ENCODE results near the gene CCL15. TPM values are rescaled to one million over a fixed set of nuclear protein-coding genes. Genes with fewer than 3 reads are reported as not detected.
"Not testable (repeated sequence)": the region's sequence is repeated elsewhere in the genome, so short reads cannot be mapped to it uniquely, and the experiment has no call there.

CCL15 gene
- total RNA-seq, 1 experiment from 2014 or later = not detected

DNA sequence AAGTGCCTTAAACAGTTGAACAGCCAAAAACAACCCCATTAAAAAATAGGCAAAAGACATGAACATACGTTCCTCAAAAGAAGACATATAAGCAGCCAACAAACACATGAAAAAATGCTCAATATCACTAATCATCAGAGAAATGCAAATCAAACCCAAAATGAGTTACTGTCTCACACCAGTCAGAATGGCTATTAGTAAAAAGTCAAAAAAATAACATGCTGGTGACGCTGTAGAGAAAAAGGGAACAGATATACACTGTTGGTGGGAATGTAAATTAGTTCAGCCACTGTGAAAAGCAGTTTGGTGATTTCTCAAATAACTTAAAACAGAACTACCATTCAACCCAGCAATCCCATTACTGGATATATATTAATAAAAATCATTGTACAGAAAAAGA is 6.0 kb downstream of the CCL15 start:
- DNase-seq (ENCODE audit: low spot score) = not testable (repeated sequence)

DNA sequence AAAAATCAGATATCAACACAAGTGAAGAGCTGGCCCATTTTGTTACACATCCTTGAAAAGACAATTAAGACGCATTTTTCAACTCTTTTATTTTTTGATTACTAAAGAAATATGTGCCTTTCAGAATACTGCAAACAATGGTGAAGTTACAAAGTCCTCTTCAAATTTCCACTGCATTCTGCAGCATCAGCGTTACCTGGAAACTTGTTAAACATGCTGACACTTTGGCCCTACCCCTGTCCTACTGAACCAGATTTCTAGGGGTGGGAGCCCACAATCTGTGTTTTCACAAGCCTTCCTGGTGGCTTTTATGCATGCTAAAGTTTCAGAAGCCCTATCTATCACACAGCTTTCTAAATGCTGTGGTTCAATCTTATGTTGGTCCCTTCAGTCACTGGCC is 10.3 kb downstream of the CCL15 start:
- no peak for DNase-seq (ENCODE audit: low spot score)

DNA sequence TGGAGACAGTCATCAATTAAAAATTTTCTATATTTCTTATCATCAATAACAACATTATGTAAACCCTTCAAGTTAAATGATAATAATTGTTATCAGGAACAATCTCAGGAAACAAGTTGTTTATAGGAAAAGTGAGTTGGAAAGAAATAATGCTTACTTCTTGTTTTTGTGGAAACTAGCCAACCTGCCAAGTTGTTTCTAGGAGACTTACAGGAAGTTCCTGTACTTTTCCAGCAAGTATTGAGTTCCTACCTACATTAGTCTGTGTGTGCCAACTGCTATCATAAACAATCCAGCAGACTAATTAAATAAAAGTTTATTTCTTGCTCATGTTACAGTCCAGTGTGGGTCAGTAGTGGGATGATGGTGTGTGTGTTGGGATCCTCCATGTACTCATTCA is 13.2 kb downstream of the CCL15 start:
- peak; percentile 69 for DNase-seq (ENCODE audit: low spot score)

DNA sequence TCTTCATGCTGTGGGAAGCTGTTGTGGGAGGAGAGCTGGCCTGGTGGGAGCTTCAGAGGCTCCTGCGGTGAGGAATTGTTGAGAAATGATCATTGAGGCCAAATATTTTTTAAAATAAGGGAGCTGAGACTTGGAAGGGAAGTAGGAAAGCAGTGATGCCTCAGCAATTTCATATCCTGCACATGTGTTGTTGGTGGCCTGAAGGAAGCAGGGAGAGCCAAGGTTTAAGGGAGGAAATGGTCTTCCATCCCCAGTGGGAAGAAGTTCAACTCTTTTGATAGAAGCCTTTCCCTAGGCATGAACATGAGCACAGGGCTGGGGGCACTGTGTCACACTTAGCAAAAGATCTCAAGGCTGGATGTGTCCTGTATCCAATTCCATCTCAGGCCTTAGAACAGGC is 14.7 kb downstream of the CCL15 start, which contains the start of gene CCL14:
Gene CCL14 (minus strand): TSS at position 87 of the 400 bp plus-strand sequence. CDS start 80 bp downstream, at position 7.
- DNase-seq (ENCODE audit: low spot score) = no peak

DNA sequence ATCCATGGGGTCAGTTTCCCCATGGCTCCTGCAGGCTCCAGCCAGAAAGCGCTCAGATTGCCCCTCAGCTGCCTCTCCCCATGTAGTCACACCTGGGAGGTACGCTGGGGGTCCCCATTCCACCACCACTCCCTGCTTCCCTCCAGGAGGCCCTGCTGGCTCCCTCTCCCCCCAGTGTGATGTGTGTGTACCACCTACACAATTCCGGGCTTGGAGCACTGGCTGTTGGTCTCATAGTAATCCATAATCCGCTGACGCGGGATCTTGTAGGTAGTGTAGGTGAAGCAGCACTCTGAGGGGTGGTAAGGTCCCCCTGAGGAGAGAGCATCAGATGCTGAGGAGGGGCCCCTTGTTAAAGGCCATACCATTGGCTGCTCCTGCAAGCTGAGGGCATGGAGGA is 17.2 kb downstream of the CCL15 start:
- DNase-seq (ENCODE audit: low spot score) = no peak

DNA sequence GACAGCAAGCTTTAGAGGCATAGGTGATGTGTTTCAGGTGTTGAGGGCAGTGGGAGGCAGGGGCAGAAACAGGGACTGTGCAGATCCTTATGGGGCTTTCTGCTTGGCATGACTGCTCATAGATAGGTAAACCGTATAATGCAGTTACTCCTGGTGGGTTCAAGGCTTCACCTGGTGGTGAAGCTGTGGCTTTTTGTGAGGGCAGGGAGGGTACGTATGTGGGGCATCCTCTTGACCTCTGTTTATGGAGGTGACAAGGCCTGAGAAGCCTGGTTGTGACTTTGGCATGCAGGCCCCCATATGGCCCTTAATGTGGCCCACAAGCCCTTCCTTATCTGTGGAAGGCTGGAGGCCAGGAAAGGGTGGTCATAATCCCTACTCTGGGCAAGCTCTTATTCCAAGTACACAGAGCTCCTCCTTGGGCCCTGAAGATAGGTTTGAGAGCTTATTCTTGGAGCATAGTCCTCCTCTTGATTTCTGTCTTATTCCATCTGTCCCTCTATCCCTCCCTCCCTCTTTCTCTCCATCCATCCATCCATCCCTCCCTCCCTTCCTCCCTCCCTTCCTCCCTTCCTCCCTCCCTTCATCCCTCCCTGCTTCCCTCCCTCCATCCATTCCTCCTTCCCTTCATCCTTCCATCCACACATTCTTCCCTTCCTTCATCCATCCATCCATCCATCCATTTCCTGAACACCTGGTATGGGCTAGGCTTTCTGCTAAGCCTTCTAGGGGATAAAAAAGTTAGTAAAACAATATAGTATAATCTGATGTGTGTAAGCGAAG is 18.8 kb downstream of the CCL15 start:
- DNase-seq (ENCODE audit: low spot score) = no peak

DNA sequence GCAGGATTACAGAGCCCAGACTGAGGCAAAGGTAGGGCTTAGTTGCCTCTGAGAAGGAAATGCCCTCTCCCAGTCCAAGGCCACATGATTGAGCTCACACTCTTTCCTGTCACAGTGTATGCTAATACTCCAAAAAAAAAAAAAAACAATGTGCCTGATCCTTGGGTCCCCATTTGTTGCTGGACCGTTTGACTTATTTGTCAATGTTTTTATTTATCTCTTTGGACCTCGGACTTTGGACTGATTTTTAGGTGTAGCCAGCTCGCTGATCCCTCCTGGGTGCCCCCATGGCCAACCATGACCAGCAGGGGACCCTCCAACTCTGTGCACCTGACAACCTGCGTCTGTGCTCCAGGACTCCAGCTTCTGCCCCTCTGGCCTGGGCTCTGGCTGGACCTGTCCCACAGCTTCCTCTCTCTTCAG is 19.4 kb downstream of the CCL15 start:
- DNase-seq (ENCODE audit: low spot score) = no peak

DNA sequence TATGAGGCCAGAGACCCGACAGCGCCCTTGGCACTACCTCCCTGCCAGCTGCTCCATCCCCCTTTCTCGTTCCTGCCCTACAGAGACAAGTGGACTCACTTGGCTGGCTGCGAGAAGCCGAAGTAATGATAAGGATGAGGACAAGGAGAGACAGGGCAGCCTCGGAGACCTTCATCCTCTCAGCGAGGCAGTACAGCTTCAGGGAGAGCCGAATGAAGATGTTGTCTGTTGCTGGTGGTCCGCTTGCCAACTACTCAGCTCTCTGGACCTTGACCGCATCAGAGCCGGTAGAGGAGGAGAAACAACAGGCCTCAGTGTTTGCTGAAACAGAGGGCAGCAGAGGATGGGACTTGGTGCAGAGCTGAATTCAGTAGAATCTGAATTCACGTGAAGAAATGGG is 20.1 kb downstream of the CCL15 start, which contains the start of gene CCL16:
Gene CCL16 (minus strand): TSS at position 252 of the 400 bp plus-strand sequence. CDS start 77 bp downstream, at position 175.
- no peak for DNase-seq (ENCODE audit: low spot score)

DNA sequence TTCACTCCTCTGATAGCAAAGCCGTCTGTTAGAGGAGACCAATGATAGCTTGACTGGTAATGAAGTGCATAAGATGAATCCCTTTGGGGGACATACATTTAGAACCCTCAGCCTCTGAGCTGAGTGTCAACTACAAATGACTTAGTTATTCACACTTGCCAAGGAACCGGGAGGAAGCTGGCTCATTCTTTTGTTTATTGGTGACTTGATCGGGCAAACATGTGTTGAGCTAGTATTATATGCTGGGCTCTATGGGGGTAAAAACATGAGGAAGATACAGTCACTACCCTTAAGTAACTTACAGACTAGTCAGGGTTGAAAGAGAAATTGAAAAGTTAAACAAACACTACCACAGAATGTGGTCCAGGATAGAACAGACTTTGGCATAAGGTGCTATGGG is 23.0 kb downstream of the CCL15 start:
- DNase-seq (ENCODE audit: low spot score) = no peak

DNA sequence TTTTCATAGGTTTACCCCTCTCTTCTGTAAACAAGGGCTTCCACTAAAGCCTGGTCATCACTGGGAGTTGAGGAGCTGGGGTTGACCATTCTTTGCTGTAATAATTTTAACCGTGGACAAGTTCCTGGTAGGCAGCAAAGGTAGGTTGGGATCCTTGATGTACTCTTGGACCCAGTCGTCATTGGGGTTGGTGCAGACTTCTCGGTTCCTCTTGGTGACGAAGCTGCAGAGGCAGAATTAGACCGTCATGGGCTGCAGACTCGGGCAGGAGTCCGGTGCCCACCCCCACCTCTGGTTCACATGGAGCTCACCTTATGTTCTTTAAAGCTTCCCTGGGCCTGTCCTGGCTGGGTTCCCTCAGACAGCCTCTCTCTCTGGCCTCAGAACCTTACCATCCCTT is 23.8 kb downstream of the CCL15 start:
- no peak for DNase-seq (ENCODE audit: low spot score)

DNA sequence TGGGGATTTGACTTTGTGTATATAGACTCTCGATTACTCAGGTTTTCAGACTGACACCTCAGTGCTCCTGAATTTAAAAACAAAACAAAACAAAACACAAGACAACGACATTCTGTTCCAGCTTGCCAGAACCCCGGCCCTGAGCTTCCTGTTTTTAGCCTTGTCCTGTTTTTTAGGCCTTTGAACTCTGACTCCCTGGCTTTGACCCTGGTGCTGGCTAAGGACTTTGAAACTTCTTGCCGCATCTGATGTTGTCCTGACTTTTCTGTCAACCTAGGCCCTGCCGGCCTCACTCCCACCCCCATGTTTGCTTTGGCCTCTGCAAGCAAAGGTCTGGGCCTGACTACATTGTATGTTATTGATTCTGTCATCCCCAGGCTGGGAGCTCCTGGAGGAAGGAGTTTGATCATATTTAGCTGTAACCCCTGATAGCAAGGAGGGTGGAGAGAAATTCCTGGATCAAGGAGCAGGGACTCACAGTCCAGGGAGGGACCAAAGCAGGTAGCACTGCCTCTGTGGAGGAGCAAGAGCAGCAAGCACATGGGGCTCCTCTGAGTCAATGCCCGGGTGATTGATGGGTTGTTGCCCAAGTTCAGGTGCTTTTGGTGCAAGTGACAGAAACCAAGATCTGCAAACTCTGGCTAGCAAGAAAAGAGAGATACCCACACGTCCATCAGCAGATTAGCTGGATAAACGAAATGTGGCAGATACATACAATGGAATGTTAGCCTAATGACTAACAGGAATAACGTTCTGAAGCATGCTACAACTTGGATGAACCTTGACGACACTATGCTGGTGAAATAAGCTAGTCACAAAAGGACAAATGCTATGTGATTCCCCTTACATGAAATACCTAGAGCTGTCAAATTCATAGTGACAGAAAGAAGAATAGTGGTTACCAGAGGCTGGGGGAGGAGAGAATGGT is 27.8 kb downstream of the CCL15 start:
- DNase-seq (ENCODE audit: low spot score) = no peak

DNA sequence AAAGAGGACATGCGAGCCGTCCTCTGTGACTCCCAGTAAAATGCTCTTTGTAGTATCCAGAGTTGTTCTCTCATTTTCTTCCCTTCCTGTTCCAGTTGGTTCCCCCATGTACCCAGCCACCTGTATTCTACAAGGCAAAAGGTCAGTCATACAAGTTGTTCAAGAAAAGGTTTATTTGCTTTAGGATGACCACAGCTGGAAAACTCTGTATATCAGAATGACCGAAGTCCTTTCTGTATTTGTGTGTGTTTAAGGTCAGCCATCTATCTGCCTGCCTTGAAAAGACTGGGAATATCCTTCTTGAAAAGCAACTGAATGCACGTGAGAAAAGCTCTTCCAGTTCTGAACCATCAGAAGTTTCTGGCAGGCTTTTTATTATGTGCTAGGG is 28.4 kb downstream of the CCL15 start:
- no peak for DNase-seq (ENCODE audit: low spot score)

DNA sequence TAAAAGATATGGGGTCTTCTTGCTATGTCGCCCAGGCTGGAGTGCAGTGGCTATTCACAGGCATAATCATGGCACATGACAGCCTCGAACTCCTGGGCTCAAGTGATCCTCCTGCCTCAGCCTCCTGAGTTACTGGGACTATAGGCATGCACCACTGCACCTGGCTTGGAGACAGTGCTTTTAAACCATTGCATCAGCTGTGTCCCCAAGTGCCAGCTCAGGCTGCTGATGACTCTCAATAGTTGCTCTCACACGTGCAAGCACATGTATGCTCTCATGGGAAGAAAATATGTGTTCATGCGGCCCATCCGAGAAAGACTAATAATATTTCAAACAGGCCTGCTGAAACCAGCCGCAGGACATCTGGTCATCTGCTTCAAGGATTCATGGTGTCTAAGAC is 28.8 kb downstream of the CCL15 start:
- no peak for DNase-seq (ENCODE audit: low spot score)

DNA sequence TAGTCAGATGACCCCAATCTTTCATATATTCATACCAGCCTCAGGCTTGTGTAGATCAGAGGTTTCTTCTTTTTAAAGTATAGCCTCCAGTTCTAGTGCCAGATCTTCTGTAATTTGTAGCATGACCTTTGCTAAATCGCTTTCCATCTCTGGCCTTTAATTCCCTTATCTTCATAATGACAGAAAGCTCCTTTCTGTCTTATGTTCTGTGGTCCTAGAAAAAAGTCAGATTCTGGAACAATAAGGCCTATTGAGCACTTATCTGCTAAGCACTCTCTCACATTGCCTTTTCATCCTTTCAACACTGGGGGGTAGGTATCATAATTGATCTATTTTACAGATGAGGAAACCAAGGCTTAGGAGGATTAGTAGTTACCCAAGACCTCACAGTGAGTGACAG is 29.3 kb downstream of the CCL15 start:
- no peak for DNase-seq (ENCODE audit: low spot score)

DNA sequence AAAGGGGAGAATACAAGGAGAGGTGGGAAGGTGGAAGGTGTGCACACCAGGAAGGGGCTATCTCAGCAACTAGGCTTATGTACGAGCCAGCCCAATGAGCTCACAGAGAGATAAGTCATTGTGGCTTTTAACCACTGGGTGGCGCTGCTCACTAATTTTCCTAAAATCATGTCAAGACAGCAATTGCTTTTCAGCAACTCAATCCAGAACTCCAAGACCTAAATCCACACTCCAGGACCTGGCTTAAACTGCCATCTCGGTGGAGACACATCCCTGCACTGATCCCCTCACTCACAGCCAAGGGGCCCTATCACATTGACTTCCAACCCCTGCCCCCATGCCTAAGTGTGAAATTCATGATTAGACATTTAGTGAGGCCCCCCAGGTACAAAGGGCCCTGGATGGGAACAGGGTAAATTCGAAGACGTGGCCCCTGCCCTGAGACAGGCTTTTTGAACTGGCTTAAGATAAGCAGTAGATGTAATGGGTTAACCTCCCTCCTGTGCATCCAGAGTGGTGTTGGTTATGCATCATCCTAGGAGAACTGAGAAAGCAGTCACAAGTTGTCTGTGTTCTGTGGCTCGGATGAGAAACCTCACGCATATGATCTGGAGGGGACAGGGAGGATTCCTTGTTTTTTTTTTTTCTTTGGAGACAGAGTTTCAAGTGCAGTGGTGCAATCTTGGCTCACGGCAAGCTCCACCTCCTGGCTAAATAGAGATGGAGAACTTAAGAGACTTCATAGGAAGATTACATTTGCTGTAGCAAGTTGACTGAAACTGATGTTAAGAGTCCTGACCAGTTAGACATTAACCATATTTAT is 31.6 kb downstream of the CCL15 start:
- peak; percentile 72 for DNase-seq (ENCODE audit: low spot score)

DNA sequence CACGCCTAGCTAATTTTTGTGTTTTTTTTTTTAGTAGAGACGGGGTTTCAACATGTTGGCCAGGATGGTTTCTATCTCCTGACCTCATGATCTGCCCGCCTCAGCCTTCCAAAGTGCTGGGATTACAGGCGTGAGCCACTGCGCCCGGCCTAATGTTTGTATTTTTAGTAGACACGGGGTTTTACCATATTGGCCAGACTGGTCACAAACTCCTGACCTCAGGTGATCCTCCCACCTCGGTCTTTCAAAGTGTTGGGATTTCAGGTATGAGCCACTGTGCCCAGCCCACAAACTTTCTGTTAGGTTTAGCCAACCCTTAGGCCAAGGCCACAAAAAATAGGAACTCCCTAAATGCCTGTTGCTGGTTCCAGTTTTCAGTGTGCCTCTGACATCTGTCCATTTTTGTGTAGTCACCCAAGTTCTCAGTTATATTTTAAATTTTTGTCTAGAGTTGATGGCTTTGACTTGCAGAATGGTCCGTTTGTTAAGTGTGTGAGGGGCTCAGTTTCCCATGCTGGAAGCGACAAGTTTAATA is 32.8 kb downstream of the CCL15 start:
- DNase-seq (ENCODE audit: low spot score) = no peak

DNA sequence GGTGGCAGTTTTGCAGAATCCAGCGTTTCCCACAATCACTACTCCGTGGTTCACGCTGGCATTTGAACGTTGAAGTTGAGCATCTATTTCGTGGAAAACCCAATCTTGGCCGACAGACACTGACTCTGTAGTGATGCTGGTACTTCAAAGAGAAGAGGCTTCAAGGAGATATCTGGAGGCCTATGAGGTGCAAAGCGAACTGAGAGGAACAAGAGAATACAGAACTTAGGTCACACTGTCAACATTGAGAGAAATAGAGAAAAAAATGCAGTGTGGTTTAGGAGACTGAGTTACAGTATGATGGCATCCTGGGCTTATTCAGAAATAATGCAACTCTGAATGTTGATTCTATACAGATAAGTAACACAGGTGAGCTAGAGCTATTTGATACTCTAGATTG is 36.1 kb downstream of the CCL15 start:
- no peak for DNase-seq (ENCODE audit: low spot score)

DNA sequence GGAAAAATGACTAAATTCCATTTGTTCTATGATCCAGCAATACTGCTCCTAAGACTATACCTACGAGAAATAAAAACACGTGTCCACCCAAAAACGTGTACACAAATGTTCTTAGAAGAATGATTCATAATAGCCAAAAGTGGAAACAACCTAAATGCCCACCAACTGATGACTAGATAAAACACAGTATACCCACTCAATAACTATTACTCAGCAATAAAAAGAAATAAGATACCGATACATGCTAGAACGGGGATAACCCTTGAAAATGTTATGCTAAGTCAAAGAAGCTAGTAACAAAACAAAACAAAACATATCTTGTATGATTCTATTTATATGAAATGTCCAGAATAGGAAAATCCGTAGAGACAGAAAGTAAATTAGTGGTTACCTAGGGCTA is 37.7 kb downstream of the CCL15 start:
- DNase-seq (ENCODE audit: low spot score) = no peak

DNA sequence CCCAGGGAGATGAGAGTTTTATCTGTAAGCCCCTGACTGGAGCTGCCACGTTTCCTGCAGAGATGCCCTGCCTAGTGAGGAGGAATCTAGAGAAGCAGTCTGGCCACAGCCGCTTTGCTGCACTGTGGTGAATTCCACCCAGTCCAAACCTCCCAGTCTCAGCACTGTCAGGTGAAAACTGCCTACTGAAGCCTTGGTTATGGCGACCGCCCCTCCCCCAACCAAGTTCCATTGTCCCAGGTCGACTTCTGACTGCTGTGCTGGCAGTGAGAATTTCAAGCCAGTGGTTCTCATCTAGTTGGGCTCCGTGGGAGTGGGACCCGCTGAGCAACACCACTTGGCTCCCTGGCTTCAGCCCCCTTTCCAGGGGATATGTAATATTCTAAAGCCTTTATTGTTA is 47.6 kb downstream of the CCL15 start:
- no peak for DNase-seq (ENCODE audit: low spot score)

DNA sequence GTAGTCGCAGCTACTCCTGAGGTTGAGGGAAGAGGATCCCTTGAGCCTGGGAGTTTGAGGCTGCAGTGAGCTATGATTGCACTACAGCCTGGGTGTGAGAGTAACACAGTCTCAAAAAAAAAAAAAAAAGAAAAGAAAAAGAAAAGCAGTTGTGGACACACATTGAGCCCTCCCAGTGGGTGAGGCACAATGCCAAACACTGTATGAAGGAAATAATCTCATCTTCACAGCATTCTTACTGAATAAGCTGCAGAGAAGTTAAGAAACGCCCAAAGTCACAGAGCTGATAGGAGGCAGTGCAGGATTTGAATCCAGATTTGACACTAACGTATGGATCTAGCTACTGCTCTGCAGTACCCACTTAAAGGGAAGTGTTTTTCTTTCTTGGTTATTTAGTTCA is 52.0 kb downstream of the CCL15 start:
- DNase-seq (ENCODE audit: low spot score) = no peak

DNA sequence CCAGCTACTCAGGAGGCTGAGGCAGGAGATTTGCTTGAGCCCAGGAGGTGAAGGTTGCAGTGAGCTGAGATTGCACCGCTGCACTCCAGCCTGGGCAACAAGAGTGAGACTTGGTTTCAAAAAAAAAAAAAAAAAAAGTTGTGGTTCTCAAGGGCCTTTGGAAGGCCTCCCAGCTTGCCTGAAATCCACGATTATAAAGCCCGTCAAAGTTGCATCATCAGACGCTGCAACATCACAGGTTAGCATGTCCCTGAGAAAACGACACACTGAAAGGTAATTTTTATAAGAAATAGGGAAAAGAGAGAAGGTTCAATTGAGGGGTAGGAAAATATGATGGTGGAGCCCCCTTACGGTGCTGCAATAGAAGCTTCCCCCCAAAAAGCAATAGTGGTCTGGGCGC is 53.3 kb downstream of the CCL15 start:
- DNase-seq (ENCODE audit: low spot score) = no peak
